GM12878 (cell line): Measurements from ENCODE around the gene PANX2.

ENCODE experiments used
- CTCF ChIP-seq, 3 experiments: IDR thresholded peaks in 2 of 3; conservative IDR thresholded peaks in 1 of 3; 2 replicates each; pipeline ENCODE4 v1.5.1; 2011; ENCODE audit warnings: low read depth in 3 of 3, low read length in 3 of 3, mild to moderate bottlenecking in 3 of 3, control low read depth in 2 of 3, moderate library complexity in 2 of 3, inconsistent platforms in 1 of 3, mixed read lengths in 1 of 3; ENCODE audit not compliant: control insufficient read depth in 2 of 3, insufficient read depth in 1 of 3; ENCODE audit errors: extremely low read depth in 1 of 3
- HDAC2 ChIP-seq: fragments of 200-600 bp; sonication (generic); IDR thresholded peaks from 2 replicates; pipeline ENCODE4 v1.6.1; 2017
- YY1 ChIP-seq: IDR thresholded peaks from 2 replicates; pipeline ENCODE4 v1.6.1; 2011; ENCODE audit warnings: low read depth, mild to moderate bottlenecking, low read length
- ZZZ3 ChIP-seq: IDR thresholded peaks from 2 replicates; pipeline ENCODE4 v1.6.1; 2011; ENCODE audit warnings: low read depth; ENCODE audit not compliant: control insufficient read depth, insufficient read length

- TF ChIP-seq HDAC2 (no peak), ZZZ3 (no peak), YY1 (no peak), CTCF (IDR thresholded peaks at IDR 0.05 in 2 of 3, conservative IDR thresholded peaks at IDR 0.05 in 1 of 3; ENCODE audit: control insufficient read depth in 2 of 3, extremely low read depth in 1 of 3, insufficient read depth in 1 of 3, low read depth in 3 of 3, low read length in 3 of 3) (no peak)
Measured at GRCh38 chr22:50153756-50154140, 16.8 kb upstream of the PANX2 start.
